NCI-H748 (cell line): ENCODE measurements around the gene TMEM215.

Experiments
- DNase-seq: peaks from one replicate; lab custom pipeline; 2025; ENCODE audit not compliant: unreplicated experiment; lab: John Stamatoyannopoulos, UW

Gene TMEM215

DNA sequence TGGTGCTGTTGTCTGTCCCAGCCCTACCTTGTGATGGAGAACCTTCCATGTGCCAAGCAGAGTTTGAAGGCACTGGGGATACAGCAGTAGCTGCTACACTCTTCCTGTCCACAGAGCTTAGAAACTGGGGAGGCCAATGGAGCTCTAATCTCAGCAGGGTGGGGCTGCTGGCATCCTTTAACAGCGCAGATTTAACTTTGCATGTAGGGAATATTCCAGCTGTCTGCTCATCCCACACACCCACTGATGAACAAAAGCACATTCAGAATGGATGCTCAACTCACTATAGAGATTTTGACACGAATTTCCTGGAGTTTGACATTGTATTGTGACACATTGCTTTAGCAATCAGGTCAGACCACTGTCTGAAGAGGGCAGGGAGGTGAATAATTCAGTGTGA, 49.0 kb downstream of the TMEM215 start:
- no peak for DNase-seq
